Stimulated activated naive CD8-positive, alpha-beta T cell treated with anti-CD3 and anti-CD28 coated beads, Interleukin-15, Interleukin-2, amounts not matched to agents 100 ng/mL and 50 ng/mL, for 24 hours (primary cell): ENCODE data around the gene CUEDC1.

ENCODE experiments used
- H3K27ac Mint-ChIP-seq: one replicate; pipeline ENCODE4 v1.8.0; 2021; ENCODE audit warnings: mild to moderate bottlenecking, mixed read lengths
- H3K27me3 Mint-ChIP-seq: one replicate; pipeline ENCODE4 v1.8.0; 2021; ENCODE audit warnings: mixed read lengths
- H3K36me3 Mint-ChIP-seq: one replicate; pipeline ENCODE4 v1.8.0; 2021; ENCODE audit warnings: low read depth, mixed read lengths
- H3K4me1 Mint-ChIP-seq: one replicate; pipeline ENCODE4 v1.8.0; 2021; ENCODE audit warnings: low read depth, mixed read lengths
- H3K4me3 Mint-ChIP-seq: one replicate; pipeline ENCODE4 v1.8.0; 2021; ENCODE audit warnings: mild to moderate bottlenecking, mixed read lengths
- H3K9me3 Mint-ChIP-seq: one replicate; pipeline ENCODE4 v1.8.0; 2021; ENCODE audit warnings: mixed read lengths

Gene CUEDC1

GRCh38 chr17:57911834-57912673 lies 43.2 kb downstream of the CUEDC1 start:
- H3K36me3 Mint-ChIP-seq: no peaks in the 10 kb centered on the region
- peaks cover 2% of the 10 kb centered on the region for H3K27me3 Mint-ChIP-seq
- H3K27ac Mint-ChIP-seq: no peak overlapping the region
- no peak overlapping the region for H3K4me3 Mint-ChIP-seq
- no peaks in the 10 kb centered on the region for H3K9me3 Mint-ChIP-seq
- no peaks in the 10 kb centered on the region for H3K4me1 Mint-ChIP-seq

GRCh38 chr17:57910462-57911420 lies 44.5 kb downstream of the CUEDC1 start:
- H3K36me3 Mint-ChIP-seq: no peaks in the 10 kb centered on the region
- H3K4me1 Mint-ChIP-seq: no peaks in the 10 kb centered on the region
- no peaks in the 10 kb centered on the region for H3K9me3 Mint-ChIP-seq
- H3K27me3 Mint-ChIP-seq: peaks cover 7% of the 10 kb centered on the region
- no peak overlapping the region for H3K4me3 Mint-ChIP-seq
- peak overlapping the region; percentile 9 for H3K27ac Mint-ChIP-seq

- H3K27ac Mint-ChIP-seq: no peak overlapping the region
- no peaks in the 10 kb centered on the region for H3K36me3 Mint-ChIP-seq
- H3K4me3 Mint-ChIP-seq: no peak overlapping the region
- H3K27me3 Mint-ChIP-seq: peaks cover 7% of the 10 kb centered on the region
- no peaks in the 10 kb centered on the region for H3K9me3 Mint-ChIP-seq
- no peaks in the 10 kb centered on the region for H3K4me1 Mint-ChIP-seq
Observed at GRCh38 chr17:57909551-57909950, 45.7 kb downstream of the CUEDC1 start.

GRCh38 chr17:57908278-57908677 lies 46.9 kb downstream of the CUEDC1 start:
- Mint-ChIP-seq H3K27ac (no peak overlapping the region), H3K4me1 (peaks cover 6% of the 10 kb centered on the region), H3K4me3 (no peak overlapping the region), H3K27me3 (peaks cover 7% of the 10 kb centered on the region), H3K9me3 (no peaks in the 10 kb centered on the region), H3K36me3 (no peaks in the 10 kb centered on the region)

GRCh38 chr17:57906910-57907309 lies 48.3 kb downstream of the CUEDC1 start:
- Mint-ChIP-seq H3K9me3 (no peaks in the 10 kb centered on the region), H3K36me3 (no peaks in the 10 kb centered on the region), H3K27me3 (peaks cover 7% of the 10 kb centered on the region), H3K4me3 (no peak overlapping the region), H3K27ac (no peak overlapping the region), H3K4me1 (peaks cover 13% of the 10 kb centered on the region)

GRCh38 chr17:57905875-57906455 lies 49.2 kb downstream of the CUEDC1 start:
- H3K4me1 Mint-ChIP-seq: peaks cover 13% of the 10 kb centered on the region
- peaks cover 7% of the 10 kb centered on the region for H3K27me3 Mint-ChIP-seq
- H3K9me3 Mint-ChIP-seq: no peaks in the 10 kb centered on the region
- no peak overlapping the region for H3K4me3 Mint-ChIP-seq
- no peaks in the 10 kb centered on the region for H3K36me3 Mint-ChIP-seq
- H3K27ac Mint-ChIP-seq: no peak overlapping the region

- no peak overlapping the region for H3K4me3 Mint-ChIP-seq
- no peaks in the 10 kb centered on the region for H3K9me3 Mint-ChIP-seq
- no peak overlapping the region for H3K27ac Mint-ChIP-seq
- peaks cover 13% of the 10 kb centered on the region for H3K4me1 Mint-ChIP-seq
- no peaks in the 10 kb centered on the region for H3K36me3 Mint-ChIP-seq
- H3K27me3 Mint-ChIP-seq: peaks cover 7% of the 10 kb centered on the region
Observed at GRCh38 chr17:57903961-57904360, 51.3 kb downstream of the CUEDC1 start.

GRCh38 chr17:57902800-57903759 lies 52.1 kb downstream of the CUEDC1 start:
- Mint-ChIP-seq H3K9me3 (no peaks in the 10 kb centered on the region), H3K27ac (no peak overlapping the region), H3K4me3 (no peak overlapping the region), H3K4me1 (peaks cover 13% of the 10 kb centered on the region), H3K36me3 (no peaks in the 10 kb centered on the region), H3K27me3 (peaks cover 7% of the 10 kb centered on the region)

GRCh38 chr17:57902117-57902799 lies 53.0 kb downstream of the CUEDC1 start:
- Mint-ChIP-seq H3K9me3 (no peaks in the 10 kb centered on the region), H3K4me3 (no peak overlapping the region), H3K27me3 (peaks cover 7% of the 10 kb centered on the region), H3K4me1 (peaks cover 13% of the 10 kb centered on the region), H3K36me3 (no peaks in the 10 kb centered on the region), H3K27ac (no peak overlapping the region)

- no peaks in the 10 kb centered on the region for H3K36me3 Mint-ChIP-seq
- H3K4me3 Mint-ChIP-seq: no peak overlapping the region
- peaks cover 13% of the 10 kb centered on the region for H3K4me1 Mint-ChIP-seq
- H3K27me3 Mint-ChIP-seq: no peaks in the 10 kb centered on the region
- H3K9me3 Mint-ChIP-seq: no peaks in the 10 kb centered on the region
- H3K27ac Mint-ChIP-seq: no peak overlapping the region
Observed at GRCh38 chr17:57900991-57901743, 54.0 kb downstream of the CUEDC1 start.

- Mint-ChIP-seq H3K4me3 (no peak overlapping the region), H3K9me3 (no peaks in the 10 kb centered on the region), H3K27me3 (no peaks in the 10 kb centered on the region), H3K27ac (no peak overlapping the region), H3K4me1 (peaks cover 13% of the 10 kb centered on the region), H3K36me3 (no peaks in the 10 kb centered on the region)
Observed at GRCh38 chr17:57899822-57900221, 55.4 kb downstream of the CUEDC1 start.

GRCh38 chr17:57899391-57899790 lies 55.8 kb downstream of the CUEDC1 start:
- Mint-ChIP-seq H3K9me3 (no peaks in the 10 kb centered on the region), H3K4me1 (peaks cover 13% of the 10 kb centered on the region), H3K27ac (no peak overlapping the region), H3K36me3 (no peaks in the 10 kb centered on the region), H3K4me3 (no peak overlapping the region), H3K27me3 (no peaks in the 10 kb centered on the region)
